ENCODE data around the gene ATM. TPM values are rescaled to one million over a fixed set of nuclear protein-coding genes. Genes with fewer than 3 reads are reported as not detected.

ATM gene
- total RNA-seq, 1 donor from 2014 or later, result 51.2 TPM

DNA sequence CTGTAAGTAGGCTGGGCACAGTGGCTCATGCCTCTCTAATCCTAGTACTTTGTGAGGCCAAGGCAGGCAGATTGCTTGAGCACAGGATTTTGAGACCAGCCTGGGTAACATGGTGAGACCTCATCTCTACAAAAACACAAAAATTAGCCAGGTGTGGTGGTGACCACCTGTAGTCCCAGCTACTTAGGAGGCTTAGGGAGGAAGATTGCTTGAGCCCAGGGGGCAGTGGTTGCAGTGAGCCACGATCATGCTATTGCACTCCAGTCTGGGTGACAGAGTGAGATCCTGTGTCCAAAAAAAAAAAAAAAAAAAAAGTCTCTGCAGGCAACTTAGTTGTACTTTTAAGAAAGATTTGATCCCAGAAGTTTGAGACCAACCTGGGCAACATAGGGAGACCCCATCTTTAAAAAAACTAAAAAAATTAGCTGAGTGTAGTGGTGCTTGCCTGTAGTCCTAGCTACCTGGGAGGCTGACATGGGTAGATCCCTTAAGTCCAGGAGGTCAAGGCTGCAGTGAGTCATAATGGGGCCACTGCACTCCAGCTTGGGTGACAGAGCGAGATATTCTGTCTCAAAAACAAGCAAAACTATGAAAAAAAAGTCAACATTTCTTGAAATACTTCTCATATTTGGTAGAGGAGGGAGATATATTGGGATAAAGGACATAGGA is 10.5 kb downstream of the ATM start:
- Histone ChIP-seq H3K4me1 (ENCODE audit: insufficient read depth, low read length) (no peaks in the 10 kb centered on the region), H3K4me3 (ENCODE audit: insufficient read depth, low read depth, low read length) (no peak overlapping the region), H3K79me2 (ENCODE audit: insufficient read depth, low read length) (no peaks in the 10 kb centered on the region), H3K27me3 (ENCODE audit: insufficient read depth, low read length) (no peaks in the 10 kb centered on the region), H3K9me3 (ENCODE audit: insufficient read depth, low read depth, low read length) (no peaks in the 10 kb centered on the region), H4K20me1 (ENCODE audit: insufficient read depth, low read length) (peaks cover 2% of the 10 kb centered on the region), H2AFZ (ENCODE audit: low read depth, low read length) (no peak overlapping the region), H3K27ac (ENCODE audit: low read depth, low read length) (no peak overlapping the region), H3K4me2 (ENCODE audit: low read length) (no peak overlapping the region), H3K36me3 (ENCODE audit: insufficient read depth, low read length) (peaks cover 28% of the 10 kb centered on the region), H3K9ac (ENCODE audit: low read length) (no peak overlapping the region)
- peaks cover 7% of the 10 kb centered on the region for H3K4me1 Mint-ChIP-seq (ENCODE audit: low read depth, unreplicated experiment)
- no peak for TF ChIP-seq EZH2 (IDR thresholded peaks at IDR 0.05; ENCODE audit: insufficient read depth, low read length)
- TF ChIP-seq CTCF (IDR thresholded peaks at IDR 0.05; ENCODE audit: insufficient read depth, low read depth, low read length), result no peak
- H3K9me3 Mint-ChIP-seq (ENCODE audit: unreplicated experiment), result no peaks in the 10 kb centered on the region
- no peak for FAIRE-seq
- no peaks in the 10 kb centered on the region for H3K27me3 Mint-ChIP-seq (ENCODE audit: low read depth, unreplicated experiment)
- no peak for DNase-seq (ENCODE audit: low read depth)
- H3K4me3 Mint-ChIP-seq (ENCODE audit: unreplicated experiment), result no peak overlapping the region
- no peak overlapping the region for H3K27ac Mint-ChIP-seq (ENCODE audit: unreplicated experiment)
- H3K36me3 Mint-ChIP-seq (ENCODE audit: low read depth, unreplicated experiment), result peaks cover 7% of the 10 kb centered on the region

DNA sequence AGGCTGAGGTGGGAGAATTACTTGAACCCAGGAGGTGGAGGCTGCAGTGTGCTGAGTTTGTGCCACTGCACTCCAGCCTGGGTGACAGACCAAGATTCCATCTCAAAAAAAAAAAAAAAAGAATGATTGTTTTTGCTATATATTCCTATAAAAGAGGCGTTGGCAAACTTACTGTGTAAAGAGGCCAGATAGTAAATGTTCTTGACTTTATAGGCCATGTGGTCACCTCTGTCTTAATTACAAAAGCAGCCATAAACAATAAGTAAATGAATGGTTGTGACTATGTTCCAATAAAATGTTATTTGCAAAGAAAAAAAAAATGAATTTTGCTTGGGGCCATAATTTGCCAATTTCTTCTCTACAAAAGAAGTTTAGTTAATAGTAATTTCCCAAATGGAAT is 12.3 kb downstream of the ATM start:
- Histone ChIP-seq H3K4me3 (ENCODE audit: insufficient read depth, low read depth, low read length) (no peak overlapping the region), H3K9me3 (ENCODE audit: insufficient read depth, low read depth, low read length) (no peaks in the 10 kb centered on the region), H3K4me2 (ENCODE audit: low read length) (no peak overlapping the region), H3K4me1 (ENCODE audit: insufficient read depth, low read length) (no peaks in the 10 kb centered on the region), H4K20me1 (ENCODE audit: insufficient read depth, low read length) (peaks cover 2% of the 10 kb centered on the region), H3K36me3 (ENCODE audit: insufficient read depth, low read length) (peaks cover 19% of the 10 kb centered on the region), H3K27ac (ENCODE audit: low read depth, low read length) (no peak overlapping the region), H2AFZ (ENCODE audit: low read depth, low read length) (no peak overlapping the region), H3K79me2 (ENCODE audit: insufficient read depth, low read length) (no peaks in the 10 kb centered on the region), H3K27me3 (ENCODE audit: insufficient read depth, low read length) (no peaks in the 10 kb centered on the region), H3K9ac (ENCODE audit: low read length) (no peak overlapping the region)
- peaks cover 7% of the 10 kb centered on the region for H3K4me1 Mint-ChIP-seq (ENCODE audit: low read depth, unreplicated experiment)
- H3K27me3 Mint-ChIP-seq (ENCODE audit: low read depth, unreplicated experiment), result no peaks in the 10 kb centered on the region
- peaks cover 5% of the 10 kb centered on the region for H3K36me3 Mint-ChIP-seq (ENCODE audit: low read depth, unreplicated experiment)
- H3K4me3 Mint-ChIP-seq (ENCODE audit: unreplicated experiment), result no peak overlapping the region
- no peaks in the 10 kb centered on the region for H3K9me3 Mint-ChIP-seq (ENCODE audit: unreplicated experiment)
- no peak for TF ChIP-seq EZH2 (IDR thresholded peaks at IDR 0.05; ENCODE audit: insufficient read depth, low read length)
- no peak for TF ChIP-seq CTCF (IDR thresholded peaks at IDR 0.05; ENCODE audit: insufficient read depth, low read depth, low read length)
- FAIRE-seq, result no peak
- no peak overlapping the region for H3K27ac Mint-ChIP-seq (ENCODE audit: unreplicated experiment)
- DNase-seq (ENCODE audit: low read depth), result no peak

DNA sequence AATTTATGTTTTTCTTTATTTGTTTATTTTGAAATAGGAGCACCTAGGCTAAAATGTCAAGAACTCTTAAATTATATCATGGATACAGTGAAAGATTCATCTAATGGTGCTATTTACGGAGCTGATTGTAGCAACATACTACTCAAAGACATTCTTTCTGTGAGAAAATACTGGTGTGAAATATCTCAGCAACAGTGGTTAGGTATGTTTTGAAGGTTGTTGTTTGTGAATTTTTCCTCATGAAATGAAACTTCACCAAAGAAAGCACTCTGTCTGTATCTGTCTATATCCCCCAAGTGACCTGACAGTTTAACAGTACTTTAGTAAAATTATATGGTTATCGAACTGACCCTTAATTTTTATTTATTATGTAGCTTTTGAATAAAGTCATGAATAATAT is 12.8 kb downstream of the ATM start:
- peaks cover 5% of the 10 kb centered on the region for H3K36me3 Mint-ChIP-seq (ENCODE audit: low read depth, unreplicated experiment)

More for the DNA sequence above, 12.8 kb downstream of the ATM start:
- Histone ChIP-seq H3K4me3 (ENCODE audit: insufficient read depth, low read depth, low read length) (no peak overlapping the region), H3K4me2 (ENCODE audit: low read length) (no peak overlapping the region), H3K9ac (ENCODE audit: low read length) (no peak overlapping the region), H4K20me1 (ENCODE audit: insufficient read depth, low read length) (peaks cover 2% of the 10 kb centered on the region), H3K27me3 (ENCODE audit: insufficient read depth, low read length) (no peaks in the 10 kb centered on the region), H3K27ac (ENCODE audit: low read depth, low read length) (no peak overlapping the region), H2AFZ (ENCODE audit: low read depth, low read length) (no peak overlapping the region), H3K36me3 (ENCODE audit: insufficient read depth, low read length) (peaks cover 22% of the 10 kb centered on the region), H3K4me1 (ENCODE audit: insufficient read depth, low read length) (no peaks in the 10 kb centered on the region), H3K79me2 (ENCODE audit: insufficient read depth, low read length) (no peaks in the 10 kb centered on the region), H3K9me3 (ENCODE audit: insufficient read depth, low read depth, low read length) (no peaks in the 10 kb centered on the region)
- TF ChIP-seq CTCF (IDR thresholded peaks at IDR 0.05; ENCODE audit: insufficient read depth, low read depth, low read length) (no peak), EZH2 (IDR thresholded peaks at IDR 0.05; ENCODE audit: insufficient read depth, low read length) (no peak)
- DNase-seq (ENCODE audit: low read depth) (no peak), FAIRE-seq (no peak)
- Mint-ChIP-seq H3K4me1 (ENCODE audit: low read depth, unreplicated experiment) (peaks cover 7% of the 10 kb centered on the region), H3K4me3 (ENCODE audit: unreplicated experiment) (no peak overlapping the region), H3K27me3 (ENCODE audit: low read depth, unreplicated experiment) (no peaks in the 10 kb centered on the region), H3K9me3 (ENCODE audit: unreplicated experiment) (no peaks in the 10 kb centered on the region), H3K27ac (ENCODE audit: unreplicated experiment) (no peak overlapping the region)
